Vagina (tissue), 2 donors: ENCODE results near the gene NUP62. TPM values are rescaled to one million over a fixed set of nuclear protein-coding genes. Genes with fewer than 3 reads are reported as not detected.

ENCODE experiments used
- DNase-seq, 2 donors: peaks; one replicate each; pipeline ENCODE4 v3.0.0-alpha.2; 2017; ENCODE audit errors: extremely low spot score in 2 of 2
- H3K27ac ChIP-seq: fragments of 200-600 bp; sonication (generic); one replicate; pipeline ENCODE4 v1.5.1; 2019
- H3K27me3 ChIP-seq: fragments of 200-600 bp; sonication (generic); one replicate; pipeline ENCODE4 v1.5.1; 2019
- H3K36me3 ChIP-seq, 2 donors: fragments of 200-600 bp; sonication (generic); one replicate each; pipeline ENCODE4 v1.5.1; 2017 to 2019
- H3K4me1 ChIP-seq: fragments of 200-600 bp; sonication (generic); one replicate; pipeline ENCODE4 v1.5.1; 2019
- H3K4me3 ChIP-seq, 2 donors: fragments of 200-600 bp; sonication (generic); 1 replicate in 1 of 2; 2 replicates in 1 of 2; pipeline ENCODE4 v1.5.1; 2016 to 2019
- H3K9me3 ChIP-seq: fragments of 200-600 bp; sonication (generic); one replicate; pipeline ENCODE4 v1.5.1; 2019
- POLR2A ChIP-seq, 2 donors: fragments of 450-650 bp; IDR thresholded peaks; one replicate each; pipeline ENCODE4 v1.6.1; 2017; ENCODE audit warnings: antibody characterized with exemption in 2 of 2, mild to moderate bottlenecking in 2 of 2, moderate library complexity in 2 of 2
- POLR2AphosphoS5 ChIP-seq, 2 donors: sonication (generic); formaldehyde crosslinking; IDR thresholded peaks; one replicate each; pipeline ENCODE4 v1.9.0; 2017; ENCODE audit warnings: antibody characterized with exemption in 2 of 2, mild to moderate bottlenecking in 2 of 2, low read depth in 1 of 2; ENCODE audit not compliant: insufficient read depth in 1 of 2
- intact Hi-C: fragments of 100-400 bp; cut with DNase I; formaldehyde crosslinking; loops from one replicate; pipeline ENCODE4 v1.15.1; 2023
- microRNA-seq: library from miRNA; unstranded; fragments of <30 nt; microRNA quantifications from one replicate; pipeline ENCODE4, GENCODE V29; 2017; ENCODE audit warnings: borderline number of aligned reads, borderline replicate concordance
- total RNA-seq: library from RNA; depleted of rRNA; stranded (reverse); fragments of >200 nt; gene quantifications from one replicate; pipeline ENCODE4 v1.2.3, GENCODE V29; 2016
- TF ChIP-seq, protein P1 (sequence below), 3 experiments: fragments of 450-650 bp in 2 of 3; fragments of 200-600 bp in 1 of 3; sonication (generic) in 1 of 3; IDR thresholded peaks; one replicate each; pipeline ENCODE4 v1.5.1; 2017 to 2019; ENCODE audit warnings: antibody characterized with exemption in 3 of 3, mild to moderate bottlenecking in 2 of 3, moderate library complexity in 2 of 3

Gene NUP62
- total RNA-seq, 1 donor from 2014 or later, result 38.5 TPM

DNA sequence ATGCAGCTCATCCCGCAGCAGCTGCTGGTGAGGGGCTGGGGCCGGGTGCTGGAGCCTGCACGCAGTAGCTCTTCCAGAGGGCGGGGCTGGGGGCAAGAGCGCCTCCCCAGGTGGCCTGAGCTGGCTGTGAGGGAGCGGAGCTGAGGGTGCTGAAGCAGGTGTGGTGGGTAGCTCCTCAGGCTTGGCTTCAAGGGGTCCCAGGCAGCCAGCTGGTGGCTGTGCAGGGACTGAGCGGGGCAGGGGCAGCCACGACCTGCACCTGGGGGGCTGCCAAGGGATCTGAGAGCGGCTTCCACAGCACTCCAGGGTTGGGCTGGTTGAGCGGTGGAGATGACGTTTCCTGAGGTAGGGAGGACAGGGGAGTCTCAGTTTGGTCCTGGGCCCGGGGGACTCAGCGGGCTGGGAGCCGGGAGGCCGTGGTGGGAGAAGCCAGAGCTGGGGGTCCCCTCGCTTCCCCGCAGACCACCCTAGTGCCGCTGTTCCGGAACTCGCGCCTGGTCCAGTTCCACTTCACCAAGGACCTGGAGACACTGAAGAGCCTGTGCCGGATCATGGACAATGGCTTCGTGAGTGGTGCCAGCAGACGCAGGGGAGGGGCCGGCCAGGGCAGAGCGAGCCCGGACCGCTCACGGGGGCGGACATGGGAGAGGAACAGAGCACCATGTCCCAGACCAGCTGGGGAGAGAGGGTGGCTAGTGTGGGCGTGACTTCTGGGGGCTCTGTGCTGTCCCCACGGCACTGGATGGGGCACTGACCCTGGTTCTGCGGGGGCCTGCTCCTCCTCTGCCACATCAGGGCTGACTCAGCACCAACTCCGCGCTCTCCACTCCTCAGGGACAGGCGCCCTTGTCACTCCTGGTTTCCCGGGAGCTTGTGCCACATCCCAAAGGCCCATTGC is 71.0 kb downstream of the NUP62 start:
- H3K4me3 ChIP-seq, result no peak overlapping the region
- H3K36me3 ChIP-seq, result peaks cover 0 to 62% of the 10 kb centered on the region in 2 donors
- intact Hi-C loops, result loop anchor here (10.0 kb wide), 1 partner anchor 104 kb away; no protein-coding TSS in a partner anchor
- DNase-seq, result no peak
- no peaks in the 10 kb centered on the region for H3K9me3 ChIP-seq
- no peak overlapping the region for H3K27ac ChIP-seq
- no peaks in the 10 kb centered on the region for H3K27me3 ChIP-seq
- H3K4me1 ChIP-seq, result peaks cover 23% of the 10 kb centered on the region
- TF ChIP-seq, protein P1, sequence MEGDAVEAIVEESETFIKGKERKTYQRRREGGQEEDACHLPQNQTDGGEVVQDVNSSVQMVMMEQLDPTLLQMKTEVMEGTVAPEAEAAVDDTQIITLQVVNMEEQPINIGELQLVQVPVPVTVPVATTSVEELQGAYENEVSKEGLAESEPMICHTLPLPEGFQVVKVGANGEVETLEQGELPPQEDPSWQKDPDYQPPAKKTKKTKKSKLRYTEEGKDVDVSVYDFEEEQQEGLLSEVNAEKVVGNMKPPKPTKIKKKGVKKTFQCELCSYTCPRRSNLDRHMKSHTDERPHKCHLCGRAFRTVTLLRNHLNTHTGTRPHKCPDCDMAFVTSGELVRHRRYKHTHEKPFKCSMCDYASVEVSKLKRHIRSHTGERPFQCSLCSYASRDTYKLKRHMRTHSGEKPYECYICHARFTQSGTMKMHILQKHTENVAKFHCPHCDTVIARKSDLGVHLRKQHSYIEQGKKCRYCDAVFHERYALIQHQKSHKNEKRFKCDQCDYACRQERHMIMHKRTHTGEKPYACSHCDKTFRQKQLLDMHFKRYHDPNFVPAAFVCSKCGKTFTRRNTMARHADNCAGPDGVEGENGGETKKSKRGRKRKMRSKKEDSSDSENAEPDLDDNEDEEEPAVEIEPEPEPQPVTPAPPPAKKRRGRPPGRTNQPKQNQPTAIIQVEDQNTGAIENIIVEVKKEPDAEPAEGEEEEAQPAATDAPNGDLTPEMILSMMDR (IDR thresholded peaks at IDR 0.05), result no peak
- TF ChIP-seq POLR2AphosphoS5 (IDR thresholded peaks at IDR 0.05; ENCODE audit: insufficient read depth in 1 of 2, low read depth in 1 of 2), result no peak

DNA sequence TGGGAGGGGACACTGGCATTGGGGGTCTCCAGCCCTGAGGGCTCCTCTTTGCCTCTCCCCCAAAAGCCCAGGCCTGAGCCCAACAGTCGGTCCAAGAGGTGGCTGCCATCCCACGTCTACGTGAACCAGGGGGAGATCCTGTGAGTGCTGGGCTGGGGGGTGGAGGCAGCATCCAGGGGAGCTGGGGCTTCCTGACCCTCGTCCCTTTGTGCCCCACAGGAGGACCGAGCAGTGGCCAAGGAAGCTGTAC is 71.5 kb downstream of the NUP62 start:
- H3K9me3 ChIP-seq, result no peaks in the 10 kb centered on the region
- peaks cover 28% of the 10 kb centered on the region for H3K4me1 ChIP-seq
- peaks cover 0 to 59% of the 10 kb centered on the region in 2 donors for H3K36me3 ChIP-seq
- no peak overlapping the region for H3K4me3 ChIP-seq
- H3K27me3 ChIP-seq, result no peaks in the 10 kb centered on the region
- no peak overlapping the region for H3K27ac ChIP-seq
- no peak for DNase-seq
- TF ChIP-seq, protein P1 (IDR thresholded peaks at IDR 0.05), result no peak
- TF ChIP-seq POLR2AphosphoS5 (IDR thresholded peaks at IDR 0.05; ENCODE audit: insufficient read depth in 1 of 2, low read depth in 1 of 2), result no peak
- intact Hi-C loops, result loop anchor here (10.0 kb wide), 1 partner anchor 103 kb away; no protein-coding TSS in a partner anchor

DNA sequence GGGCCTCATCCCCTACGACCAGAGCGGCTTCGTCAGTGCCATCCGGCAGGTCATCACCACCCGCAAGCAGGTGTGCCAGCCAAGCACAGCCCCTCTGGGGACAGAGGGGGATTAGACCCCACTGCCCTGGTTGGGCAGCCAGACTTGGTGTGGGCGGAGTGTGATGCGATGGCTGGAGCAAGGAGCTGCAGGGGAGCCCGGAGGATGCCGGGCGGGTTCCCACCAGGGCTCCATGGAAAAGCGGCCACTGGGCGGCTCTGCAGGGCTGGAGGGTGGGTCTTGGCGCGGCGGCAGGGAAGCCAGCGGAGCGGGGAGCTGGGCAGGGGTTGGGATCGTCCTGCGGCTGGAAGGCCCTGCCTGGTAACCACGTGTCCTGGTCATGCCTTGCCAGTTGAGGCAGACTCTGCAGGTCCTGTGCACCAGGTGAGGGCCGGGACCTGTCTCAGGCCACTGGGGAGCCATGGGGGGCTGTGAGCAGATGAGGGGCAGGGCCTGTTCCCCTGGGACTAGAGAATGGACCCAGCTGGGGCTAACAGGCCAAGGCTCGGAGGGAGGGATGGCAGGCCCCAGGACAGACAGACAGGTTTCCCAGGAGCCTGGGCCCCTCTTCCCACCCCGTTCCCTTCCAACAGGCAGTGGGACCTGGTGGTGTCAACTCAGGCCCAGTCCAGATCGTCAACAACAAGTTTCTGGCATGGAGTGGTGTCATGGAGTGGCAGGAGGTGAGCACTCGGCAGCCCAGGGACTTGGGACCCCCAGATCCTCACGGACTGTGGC is 72.1 kb downstream of the NUP62 start:
- intact Hi-C loops, result loop anchor here (10.0 kb wide), 1 partner anchor 102 kb away; no protein-coding TSS in a partner anchor
- no peaks in the 10 kb centered on the region for H3K9me3 ChIP-seq
- H3K4me3 ChIP-seq, result no peak overlapping the region
- TF ChIP-seq POLR2A (IDR thresholded peaks at IDR 0.05) (no peak), POLR2AphosphoS5 (IDR thresholded peaks at IDR 0.05; ENCODE audit: insufficient read depth in 1 of 2, low read depth in 1 of 2) (no peak)
- TF ChIP-seq, protein P1 (IDR thresholded peaks at IDR 0.05), result no peak
- no peak overlapping the region for H3K27ac ChIP-seq
- no peaks in the 10 kb centered on the region for H3K27me3 ChIP-seq
- H3K36me3 ChIP-seq, result peaks cover 0 to 57% of the 10 kb centered on the region in 2 donors
- peaks cover 34% of the 10 kb centered on the region for H3K4me1 ChIP-seq
- DNase-seq, result no peak

Small RNAs within 50 kb of the gene (microRNA-seq; reads per million reads assigned to microRNA genes)
- gene MIR4750, result not detected

Other genes with a start within 250 kb of the NUP62 start
- 2.7 TPM for gene ADM5, start 239.9 kb downstream of the NUP62 start, total RNA-seq
- gene CPT1C, start 238.4 kb downstream of the NUP62 start, total RNA-seq, result 12.3 TPM
- 1.2 TPM for gene TSKS, start 166.2 kb downstream of the NUP62 start, total RNA-seq
- gene AP2A1, start 162.5 kb downstream of the NUP62 start, total RNA-seq, result 80.8 TPM
- 11.5 TPM for gene FUZ, start 116.2 kb downstream of the NUP62 start, total RNA-seq
- 25.0 TPM for gene MED25, start 111.2 kb downstream of the NUP62 start, total RNA-seq
- gene PTOV1, start 78.3 kb downstream of the NUP62 start, total RNA-seq, result 109 TPM
- gene PNKP, start 61.9 kb downstream of the NUP62 start, total RNA-seq, result 40.3 TPM
- gene AKT1S1, start 52.1 kb downstream of the NUP62 start, total RNA-seq, result 16.9 TPM
- 34.9 TPM for gene TBC1D17, start 51.8 kb downstream of the NUP62 start, total RNA-seq
- not detected for gene IL4I1, start 32.6 kb downstream of the NUP62 start, total RNA-seq
- 5.6 TPM for gene ATF5, start 299 bp downstream of the NUP62 start, total RNA-seq
- 4.4 TPM for gene SIGLEC11, start 31.7 kb upstream of the NUP62 start, total RNA-seq
- gene VRK3, start 95.9 kb upstream of the NUP62 start, total RNA-seq, result 34.9 TPM
- 11.5 TPM for gene ZNF473, start 96.5 kb upstream of the NUP62 start, total RNA-seq
- gene IZUMO2, start 233.8 kb upstream of the NUP62 start, total RNA-seq, result not detected